Lower leg skin (tissue), 3 donors: ENCODE results near the gene TPO.

Source experiments
- POLR2A ChIP-seq, 2 donors: fragments of 450-650 bp; IDR thresholded peaks; one replicate each; pipeline ENCODE4 v1.6.1; 2016 to 2017; ENCODE audit warnings: antibody characterized with exemption in 2 of 2, mild to moderate bottlenecking in 1 of 2, moderate library complexity in 1 of 2
- TF ChIP-seq, protein P1 (sequence below), 3 donors: fragments of 450-650 bp; IDR thresholded peaks; one replicate each; pipeline ENCODE4 v1.5.1; 2016; ENCODE audit warnings: antibody characterized with exemption in 3 of 3, mild to moderate bottlenecking in 3 of 3, moderate library complexity in 2 of 3

DNA sequence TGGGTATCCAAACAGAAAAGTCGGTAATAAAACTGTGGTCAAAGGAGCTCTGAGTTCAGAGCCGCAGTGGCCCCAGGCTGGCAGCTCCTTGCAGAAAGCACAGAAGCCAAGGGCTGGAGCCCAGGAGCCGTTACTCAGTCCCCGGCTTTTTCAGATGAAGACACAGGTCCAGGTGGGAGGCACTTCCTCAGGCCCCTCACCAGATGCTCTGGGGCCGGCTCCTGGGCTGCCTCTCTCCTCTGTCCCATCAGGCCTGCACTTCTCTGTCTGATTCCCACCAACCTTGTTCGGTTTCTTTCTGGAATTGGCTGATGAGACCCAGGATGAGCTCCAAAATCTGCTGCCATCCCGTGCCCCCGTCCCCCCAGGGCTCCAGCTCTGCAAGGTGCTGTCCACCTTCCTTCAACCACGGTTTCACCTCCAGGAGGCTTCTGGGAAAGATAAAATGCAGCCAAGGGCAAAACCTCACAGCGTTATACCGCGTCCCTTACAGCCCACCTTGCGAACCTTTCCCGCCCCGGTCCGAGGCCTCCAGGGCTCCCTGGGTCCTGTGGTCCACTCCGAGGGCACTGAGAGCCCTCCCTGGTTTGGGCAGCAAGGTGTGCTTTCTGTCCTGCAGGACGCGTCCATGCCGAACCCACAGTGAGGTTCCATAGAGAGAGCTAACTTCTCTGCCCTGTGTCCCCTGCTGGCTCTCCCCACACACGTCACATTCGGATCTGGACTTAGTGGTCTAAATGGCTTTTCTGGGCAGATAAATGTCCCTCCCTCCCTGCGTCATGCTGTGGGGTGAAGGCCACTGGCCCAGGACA, 102.9 kb downstream of the TPO start:
- TF ChIP-seq, protein P1, sequence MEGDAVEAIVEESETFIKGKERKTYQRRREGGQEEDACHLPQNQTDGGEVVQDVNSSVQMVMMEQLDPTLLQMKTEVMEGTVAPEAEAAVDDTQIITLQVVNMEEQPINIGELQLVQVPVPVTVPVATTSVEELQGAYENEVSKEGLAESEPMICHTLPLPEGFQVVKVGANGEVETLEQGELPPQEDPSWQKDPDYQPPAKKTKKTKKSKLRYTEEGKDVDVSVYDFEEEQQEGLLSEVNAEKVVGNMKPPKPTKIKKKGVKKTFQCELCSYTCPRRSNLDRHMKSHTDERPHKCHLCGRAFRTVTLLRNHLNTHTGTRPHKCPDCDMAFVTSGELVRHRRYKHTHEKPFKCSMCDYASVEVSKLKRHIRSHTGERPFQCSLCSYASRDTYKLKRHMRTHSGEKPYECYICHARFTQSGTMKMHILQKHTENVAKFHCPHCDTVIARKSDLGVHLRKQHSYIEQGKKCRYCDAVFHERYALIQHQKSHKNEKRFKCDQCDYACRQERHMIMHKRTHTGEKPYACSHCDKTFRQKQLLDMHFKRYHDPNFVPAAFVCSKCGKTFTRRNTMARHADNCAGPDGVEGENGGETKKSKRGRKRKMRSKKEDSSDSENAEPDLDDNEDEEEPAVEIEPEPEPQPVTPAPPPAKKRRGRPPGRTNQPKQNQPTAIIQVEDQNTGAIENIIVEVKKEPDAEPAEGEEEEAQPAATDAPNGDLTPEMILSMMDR (IDR thresholded peaks at IDR 0.05), result no peak
- TF ChIP-seq POLR2A (IDR thresholded peaks at IDR 0.05), result no peak
